WTC11 (cell line): ENCODE data around the gene TAOK3. TPM values are rescaled to one million over a fixed set of nuclear protein-coding genes. Genes with fewer than 3 reads are reported as not detected.

Source experiments
- ATAC-seq: fragments of 200-7000 bp; cut with Tn5 transposase; 2 replicates; pipeline ENCODE4 v1.10.0; 2021; ENCODE audit warnings: mild to moderate bottlenecking, moderate library complexity
- CTCF ChIA-PET: fragments of 300-600 bp; sonication (Branson Sonifier 250); formaldehyde crosslinking; loops from one replicate; lab custom pipeline; 2021; ENCODE audit warnings: antibody characterized with exemption; lab: Charles Lee
- POLR2A ChIA-PET: fragments of 350-600 bp; sonication (Branson Sonifier 250); formaldehyde crosslinking; loops from one replicate; lab custom pipeline; 2021; ENCODE audit warnings: antibody characterized with exemption; lab: Charles Lee
- DNase-seq: peaks from one replicate; pipeline ENCODE4 v3.0.0; 2021; ENCODE audit warnings: low spot score
- H3K27ac Mint-ChIP-seq: 2 replicates; pipeline ENCODE4 v1.8.0; 2021; ENCODE audit warnings: mixed read lengths
- H3K27me3 Mint-ChIP-seq: 2 replicates; pipeline ENCODE4 v1.8.0; 2021; ENCODE audit warnings: low read depth, mild to moderate bottlenecking, moderate library complexity, mixed read lengths
- H3K36me3 Mint-ChIP-seq: 2 replicates; pipeline ENCODE4 v1.8.0; 2021; ENCODE audit warnings: mixed read lengths
- H3K4me1 Mint-ChIP-seq: 2 replicates; pipeline ENCODE4 v1.8.0; 2022; ENCODE audit warnings: mixed read lengths
- H3K4me3 Mint-ChIP-seq: 2 replicates; pipeline ENCODE4 v1.8.0; 2021; ENCODE audit warnings: mild to moderate bottlenecking, moderate library complexity, mixed read lengths
- H3K9me3 Mint-ChIP-seq: 2 replicates; pipeline ENCODE4 v1.8.0; 2021; ENCODE audit warnings: mixed read lengths
- AR ChIP-seq: fragments of 250-450 bp; sonication (Bioruptor Pico); IDR thresholded peaks from 2 replicates; pipeline ENCODE4 v1.9.0; 2021; ENCODE audit warnings: mild to moderate bottlenecking
- ATF2 ChIP-seq: sonication (generic); formaldehyde crosslinking; IDR thresholded peaks from 2 replicates; pipeline ENCODE4 v1.8.1; 2022; ENCODE audit warnings: low read depth, missing genetic modification reagents, borderline replicate concordance
- CREM ChIP-seq: sonication (generic); formaldehyde crosslinking; IDR thresholded peaks from 2 replicates; pipeline ENCODE4 v1.8.1; 2022; ENCODE audit warnings: mild to moderate bottlenecking, missing genetic modification reagents, moderate library complexity
- E2F5 ChIP-seq: sonication (generic); formaldehyde crosslinking; IDR thresholded peaks from 2 replicates; pipeline ENCODE4 v1.8.1; 2022; ENCODE audit warnings: mild to moderate bottlenecking, moderate library complexity, missing genetic modification reagents
- FOXJ3 ChIP-seq: sonication (generic); formaldehyde crosslinking; IDR thresholded peaks from 2 replicates; pipeline ENCODE4 v1.9.0; 2021; ENCODE audit warnings: missing genetic modification reagents, mild to moderate bottlenecking, borderline replicate concordance
- FOXK1 ChIP-seq: sonication (generic); formaldehyde crosslinking; IDR thresholded peaks from 2 replicates; pipeline ENCODE4 v1.8.0; 2022; ENCODE audit warnings: mild to moderate bottlenecking, moderate library complexity, missing genetic modification reagents
- FOXP4 ChIP-seq: sonication (generic); formaldehyde crosslinking; IDR thresholded peaks from 2 replicates; pipeline ENCODE4 v1.8.0; 2022; ENCODE audit warnings: mild to moderate bottlenecking, missing genetic modification reagents
- MLX ChIP-seq: sonication (generic); formaldehyde crosslinking; IDR thresholded peaks from 2 replicates; pipeline ENCODE4 v1.8.1; 2023; ENCODE audit warnings: mild to moderate bottlenecking, missing genetic modification reagents, moderate library complexity
- NFE2L1 ChIP-seq: sonication (generic); formaldehyde crosslinking; IDR thresholded peaks from 2 replicates; pipeline ENCODE4 v1.8.1; 2023; ENCODE audit warnings: missing genetic modification reagents
- RELA ChIP-seq: sonication (generic); formaldehyde crosslinking; IDR thresholded peaks from 2 replicates; pipeline ENCODE4 v1.8.1; 2022; ENCODE audit warnings: missing genetic modification reagents, mild to moderate bottlenecking, borderline replicate concordance
- SMAD3 ChIP-seq: sonication (generic); formaldehyde crosslinking; IDR thresholded peaks from 2 replicates; pipeline ENCODE4 v1.8.0; 2022; ENCODE audit warnings: missing genetic modification reagents, mild to moderate bottlenecking, borderline replicate concordance
- SOX15 ChIP-seq: fragments of 250-450 bp; sonication (Bioruptor Pico); IDR thresholded peaks from 2 replicates; pipeline ENCODE4 v1.9.0; 2021; ENCODE audit warnings: mild to moderate bottlenecking
- USF1 ChIP-seq: sonication (generic); formaldehyde crosslinking; IDR thresholded peaks from 2 replicates; pipeline ENCODE4 v1.8.0; 2022; ENCODE audit warnings: mild to moderate bottlenecking, missing genetic modification reagents
- ZBTB43 ChIP-seq: sonication (generic); formaldehyde crosslinking; IDR thresholded peaks from 2 replicates; pipeline ENCODE4 v1.8.1; 2023; ENCODE audit warnings: mild to moderate bottlenecking, missing genetic modification reagents
- ZNF263 ChIP-seq: sonication (generic); formaldehyde crosslinking; IDR thresholded peaks from 2 replicates; pipeline ENCODE4 v1.8.1; 2022; ENCODE audit warnings: low read depth, mild to moderate bottlenecking, moderate library complexity, missing genetic modification reagents
- ZNF396 ChIP-seq: fragments of 250-450 bp; sonication (Bioruptor Pico); IDR thresholded peaks from 2 replicates; pipeline ENCODE4 v1.8.0; 2021; ENCODE audit warnings: mild to moderate bottlenecking, moderate library complexity, borderline replicate concordance
- ZNF423 ChIP-seq: fragments of 250-450 bp; sonication (Bioruptor Pico); IDR thresholded peaks from 2 replicates; pipeline ENCODE4 v2.1.2; 2022; ENCODE audit warnings: mild to moderate bottlenecking, moderate library complexity
- ZNF425 ChIP-seq: fragments of 250-450 bp; sonication (Bioruptor Pico); conservative IDR thresholded peaks from 2 replicates; pipeline ENCODE4 v1.9.0; 2021; ENCODE audit warnings: mild to moderate bottlenecking
- ZNF671 ChIP-seq: fragments of 250-450 bp; sonication (Bioruptor Pico); IDR thresholded peaks from 2 replicates; pipeline ENCODE4 v1.8.0; 2021; ENCODE audit warnings: mild to moderate bottlenecking
- total RNA-seq: library from RNA; stranded (reverse); gene quantifications from 3 replicates; pipeline ENCODE4 v1.2.3, GENCODE V29; 2021

TAOK3 gene
- total RNA-seq, 1 experiment from 2014 or later = 13.0 TPM

- TF ChIP-seq ATF2 (CRISPR knock-in tag) (no peak), USF1 (CRISPR knock-in tag) (no peak), ZNF423 (CRISPR knock-in tag) (no peak), NFE2L1 (CRISPR knock-in tag) (no peak), MLX (CRISPR knock-in tag) (no peak), FOXK1 (no peak), FOXJ3 (CRISPR knock-in tag) (no peak), ZNF671 (CRISPR knock-in tag) (no peak), ZNF263 (no peak), E2F5 (CRISPR knock-in tag) (no peak)
- POLR2A ChIA-PET = no interaction called here
- no peak for ATAC-seq
Observed at GRCh38 chr12:118297284-118297683, 75.4 kb downstream of the TAOK3 start.

GRCh38 chr12:118292836-118293235, 79.9 kb downstream of the TAOK3 start:
- TF ChIP-seq ZBTB43 (no peak), SOX15 (CRISPR knock-in tag) (no peak), SMAD3 (CRISPR knock-in tag) (no peak), FOXP4 (CRISPR knock-in tag) (no peak), CREM (CRISPR knock-in tag) (no peak), RELA (CRISPR knock-in tag) (no peak)
- Mint-ChIP-seq H3K4me3 (no peak overlapping the region), H3K27me3 (no peaks in the 10 kb centered on the region), H3K9me3 (no peaks in the 10 kb centered on the region), H3K27ac (no peak overlapping the region), H3K36me3 (no peaks in the 10 kb centered on the region), H3K4me1 (peaks cover 4% of the 10 kb centered on the region)
- CTCF ChIA-PET = no interaction called here
- no peak for DNase-seq
- POLR2A ChIA-PET = interaction anchor here (0.6 kb wide), 1 partner anchor 1088 kb away, joined by 3 read pairs; no protein-coding TSS in a partner anchor
- ATAC-seq = no peak

More at GRCh38 chr12:118297284-118297683, 75.4 kb downstream of the TAOK3 start:
- no peak overlapping the region for H3K4me3 Mint-ChIP-seq
- no peaks in the 10 kb centered on the region for H3K27me3 Mint-ChIP-seq
- no peaks in the 10 kb centered on the region for H3K36me3 Mint-ChIP-seq
- no peak overlapping the region for H3K27ac Mint-ChIP-seq
- CTCF ChIA-PET = no interaction called here
- peaks cover 14% of the 10 kb centered on the region for H3K4me1 Mint-ChIP-seq
- no peak for DNase-seq
- H3K9me3 Mint-ChIP-seq = no peaks in the 10 kb centered on the region

GRCh38 chr12:118290130-118290529, 82.6 kb downstream of the TAOK3 start:
- ChIA-PET POLR2A (interaction anchor here (0.6 kb wide), 1 partner anchor 70 kb away, joined by 4 read pairs; no protein-coding TSS in a partner anchor), CTCF (interaction anchor here (0.6 to 1.5 kb wide), 2 partner anchors 10 to 77 kb away, joined by 3 to 4 read pairs; no protein-coding TSS in a partner anchor)
- DNase-seq = no peak
- H3K9me3 Mint-ChIP-seq = no peaks in the 10 kb centered on the region
- no peaks in the 10 kb centered on the region for H3K27me3 Mint-ChIP-seq
- H3K27ac Mint-ChIP-seq = 0 out of 2 replicates have a peak overlapping the region, but pooled peaks have one; percentile 43
- ATAC-seq = no peak
- no peaks in the 10 kb centered on the region for H3K36me3 Mint-ChIP-seq
- H3K4me1 Mint-ChIP-seq = peaks cover 3% of the 10 kb centered on the region
- H3K4me3 Mint-ChIP-seq = no peak overlapping the region
- TF ChIP-seq ZNF396 (no peak), ZNF425 (CRISPR knock-in tag) (no peak), AR (no peak), E2F5 (CRISPR knock-in tag) (no peak)
